D721Med (cell line): ENCODE measurements around the gene SLN.

Source experiments
- DNase-seq: peaks from one replicate; pipeline ENCODE4 v3.0.0; 2011; ENCODE audit warnings: low spot score; ENCODE audit not compliant: insufficient read length
- FAIRE-seq: peaks from 2 replicates; lab custom pipeline; 2011; peaks lifted over from hg19 to GRCh38; lab: Jason Lieb, UNC
- CTCF ChIP-seq: IDR thresholded peaks from 2 replicates; pipeline ENCODE4 v1.5.1; 2012; ENCODE audit warnings: mild to moderate bottlenecking, control low read depth; ENCODE audit not compliant: insufficient read depth; ENCODE audit errors: missing control alignments

SLN gene

GRCh38 chr11:107676336-107677057 lies 35.4 kb downstream of the SLN start:
- no peak for DNase-seq
- no peak for FAIRE-seq
- TF ChIP-seq CTCF = no peak

- no peak for TF ChIP-seq CTCF
- DNase-seq (no peak), FAIRE-seq (no peak)
These were observed 36.0 kb downstream of the SLN start for GRCh38 chr11:107675902-107676301.

- FAIRE-seq (no peak), DNase-seq (no peak)
- TF ChIP-seq CTCF = no peak
These were observed 41.8 kb downstream of the SLN start for GRCh38 chr11:107669893-107670601.

- TF ChIP-seq CTCF = no peak
- no peak for DNase-seq
- FAIRE-seq = no peak
These were observed 42.6 kb downstream of the SLN start for GRCh38 chr11:107669191-107669740.

GRCh38 chr11:107666911-107667613 lies 44.8 kb downstream of the SLN start:
- TF ChIP-seq CTCF = no peak
- DNase-seq (no peak), FAIRE-seq (no peak)

- no peak for TF ChIP-seq CTCF
- FAIRE-seq = no peak
- no peak for DNase-seq
These were observed 46.8 kb downstream of the SLN start for GRCh38 chr11:107665018-107665417.
